ENCODE measurements around the gene NUDCD2.
"Not testable (repeated sequence)": the region's sequence is repeated elsewhere in the genome, so short reads cannot be mapped to it uniquely, and the experiment has no call there.

The NUDCD2 gene

GRCh38 chr5:163415673-163416072 is 44.2 kb downstream of the NUDCD2 start:
- not testable (repeated sequence) for DNase-seq

GRCh38 chr5:163410505-163410904 is 49.4 kb downstream of the NUDCD2 start:
- no peak for DNase-seq

GRCh38 chr5:163409384-163409783 is 50.5 kb downstream of the NUDCD2 start:
- DNase-seq = no peak

GRCh38 chr5:163408311-163408923 is 51.5 kb downstream of the NUDCD2 start:
- DNase-seq = peak; percentile 67 to 73

GRCh38 chr5:163407034-163407655 is 52.8 kb downstream of the NUDCD2 start:
- peak; percentile 60 to 66 for DNase-seq

- no peak for DNase-seq
Measured at GRCh38 chr5:163404364-163405173, 55.3 kb downstream of the NUDCD2 start.

GRCh38 chr5:163402007-163402406 is 57.9 kb downstream of the NUDCD2 start:
- DNase-seq = no peak

GRCh38 chr5:163401271-163401670 is 58.6 kb downstream of the NUDCD2 start:
- no peak for DNase-seq

- DNase-seq = no peak
Measured at GRCh38 chr5:163399923-163400322, 60.0 kb downstream of the NUDCD2 start.

GRCh38 chr5:163397354-163397753 is 62.5 kb downstream of the NUDCD2 start:
- DNase-seq = no peak

- DNase-seq = peak; percentile 43 to 75
Measured at GRCh38 chr5:163396818-163397340, 63.0 kb downstream of the NUDCD2 start.

All from inflammatory macrophage (primary cell).